H1 (cell line): ENCODE data around the gene PRKCSH. TPM values are rescaled to one million over a fixed set of nuclear protein-coding genes. Genes with fewer than 3 reads are reported as not detected.

Source experiments
- CTCF ChIA-PET: fragments of 300-600 bp; sonication (Branson Sonifier 250); formaldehyde crosslinking; loops from one replicate; lab custom pipeline; 2021; ENCODE audit not compliant: partially characterized antibody; lab: Charles Lee
- POLR2A ChIA-PET: fragments of 300-600 bp; sonication (Branson Sonifier 250); formaldehyde crosslinking; loops from one replicate; lab custom pipeline; 2021; ENCODE audit warnings: inconsistent platforms; ENCODE audit not compliant: partially characterized antibody; lab: Charles Lee
- DNase-seq, 2 experiments: peaks; one replicate each; pipeline versions ENCODE4 v3.0.0 to v3.0.0-alpha.2; 2010 to 2022; ENCODE audit warnings: low spot score in 2 of 2, low read depth in 1 of 2, mixed read lengths in 1 of 2
- FAIRE-seq: peaks from 2 replicates; lab custom pipeline; 2011; peaks lifted over from hg19 to GRCh38; lab: Jason Lieb, UNC
- H2AFZ ChIP-seq: 2 replicates; pipeline ENCODE4 v1.8.1; 2012; ENCODE audit warnings: low read length, inconsistent platforms
- H2AK5ac ChIP-seq: 2 replicates; pipeline ENCODE4 v1.6.1; 2013; ENCODE audit warnings: low read depth, low read length
- H2BK120ac ChIP-seq: replicated peaks from 2 replicates; pipeline ENCODE3; 2013; ENCODE audit warnings: low read depth, low read length, inconsistent platforms
- H2BK12ac ChIP-seq: 2 replicates; pipeline ENCODE4 v1.6.1; 2013; ENCODE audit warnings: low read depth, low read length
- H2BK15ac ChIP-seq: 2 replicates; pipeline ENCODE4 v1.6.1; 2013; ENCODE audit warnings: low read length
- H2BK20ac ChIP-seq: 2 replicates; pipeline ENCODE4 v1.6.1; 2013; ENCODE audit warnings: low read length
- H2BK5ac ChIP-seq: 2 replicates; pipeline ENCODE4 v1.6.1; 2013; ENCODE audit warnings: low read depth, low read length
- H3K14ac ChIP-seq: 2 replicates; pipeline ENCODE4 v1.6.1; 2013; ENCODE audit warnings: inconsistent platforms; ENCODE audit not compliant: insufficient read length
- H3K18ac ChIP-seq: 2 replicates; pipeline ENCODE4 v1.6.1; 2013; ENCODE audit warnings: low read length; ENCODE audit errors: extremely low read depth
- H3K23ac ChIP-seq: 2 replicates; pipeline ENCODE4 v1.6.1; 2013; ENCODE audit warnings: inconsistent platforms; ENCODE audit not compliant: insufficient read length
- H3K23me2 ChIP-seq: 2 replicates; pipeline ENCODE4 v1.6.1; 2013; ENCODE audit warnings: low read depth, low read length
- H3K27ac ChIP-seq: 2 replicates; pipeline ENCODE4 v1.6.1; 2011; ENCODE audit warnings: low read depth, low read length, inconsistent platforms
- H3K27me3 ChIP-seq, 4 experiments: replicated peaks in 1 of 4; 1 replicate in 1 of 4; 2 replicates in 3 of 4; pipeline versions ENCODE4 v1.6.1 to v1.8.1; 2011 to 2013; ENCODE audit warnings: low read length in 3 of 4, mild to moderate bottlenecking in 3 of 4, inconsistent platforms in 2 of 4, mixed read lengths in 2 of 4, moderate library complexity in 1 of 4; ENCODE audit not compliant: control insufficient read depth in 3 of 4, insufficient read depth in 3 of 4; ENCODE audit errors: extremely low read depth in 1 of 4
- H3K36me3 ChIP-seq, 4 experiments: 2 replicates each; pipeline versions ENCODE4 v1.6.1 to v1.8.1; 2011 to 2013; ENCODE audit warnings: mild to moderate bottlenecking in 4 of 4, low read length in 3 of 4, moderate library complexity in 2 of 4, control low read depth in 1 of 4, inconsistent platforms in 1 of 4; ENCODE audit not compliant: insufficient read depth in 4 of 4, control insufficient read depth in 2 of 4
- H3K4ac ChIP-seq: replicated peaks from 2 replicates; pipeline ENCODE3; 2013; ENCODE audit warnings: low read length, low read depth, mixed read lengths, inconsistent platforms; ENCODE audit not compliant: insufficient read length
- H3K4me1 ChIP-seq, 4 experiments: replicated peaks in 1 of 4; 1 replicate in 1 of 4; 2 replicates in 3 of 4; pipeline versions ENCODE4 v1.6.1 to v1.8.1; 2011 to 2013; ENCODE audit warnings: low read length in 3 of 4, inconsistent platforms in 2 of 4, mixed read lengths in 1 of 4; ENCODE audit not compliant: insufficient read depth in 4 of 4, control insufficient read depth in 3 of 4
- H3K4me2 ChIP-seq, 2 experiments: 2 replicates each; pipeline versions ENCODE4 v1.6.1 to v1.8.1; 2011 to 2013; ENCODE audit warnings: low read depth in 2 of 2, low read length in 2 of 2, control low read depth in 1 of 2, inconsistent platforms in 1 of 2, mild to moderate bottlenecking in 1 of 2; ENCODE audit not compliant: insufficient read depth in 1 of 2
- H3K4me3 ChIP-seq, 4 experiments: fragments of 200-600, 300-600 bp in 1 of 4; sonication (generic), shearing (Covaris generic), sonication (Bioruptor Twin) in 1 of 4; 2 replicates each; pipeline versions ENCODE4 v1.5.1 to v1.8.1; 2011 to 2016; ENCODE audit warnings: low read length in 4 of 4, low read depth in 3 of 4, control low read depth in 2 of 4, inconsistent platforms in 2 of 4, mild to moderate bottlenecking in 2 of 4, mixed read lengths in 1 of 4, moderate library complexity in 1 of 4; ENCODE audit not compliant: insufficient read depth in 2 of 4; ENCODE audit errors: extremely low read depth in 1 of 4
- H3K56ac ChIP-seq: replicated peaks from 2 replicates; pipeline ENCODE3; 2013; ENCODE audit warnings: low read depth, mild to moderate bottlenecking, mixed read lengths, low read length, inconsistent platforms; ENCODE audit not compliant: insufficient read length
- H3K79me1 ChIP-seq: 2 replicates; pipeline ENCODE4 v1.6.1; 2013; ENCODE audit warnings: low read depth, low read length, control low read depth
- H3K79me2 ChIP-seq, 2 experiments: 2 replicates each; pipeline versions ENCODE4 v1.6.1 to v1.8.1; 2012 to 2013; ENCODE audit warnings: low read length in 2 of 2, mild to moderate bottlenecking in 2 of 2, inconsistent platforms in 1 of 2; ENCODE audit not compliant: insufficient read depth in 2 of 2, control insufficient read depth in 1 of 2
- H3K9ac ChIP-seq, 4 experiments: replicated peaks in 1 of 4; 1 replicate in 1 of 4; 2 replicates in 3 of 4; pipeline versions ENCODE4 v1.6.1 to v1.8.1; 2011 to 2013; ENCODE audit warnings: low read depth in 3 of 4, low read length in 3 of 4, control low read depth in 2 of 4, mild to moderate bottlenecking in 2 of 4, moderate library complexity in 2 of 4, inconsistent platforms in 1 of 4; ENCODE audit errors: extremely low read depth in 1 of 4
- H3K9me3 ChIP-seq, 2 experiments: 2 replicates each; pipeline versions ENCODE4 v1.6.1 to v1.8.1; 2012 to 2013; ENCODE audit warnings: mild to moderate bottlenecking in 2 of 2, moderate library complexity in 2 of 2, control low read depth in 1 of 2, inconsistent platforms in 1 of 2, low read depth in 1 of 2, low read length in 1 of 2, mixed read lengths in 1 of 2; ENCODE audit not compliant: insufficient read depth in 2 of 2
- H4K20me1 ChIP-seq, 2 experiments: replicated peaks in 1 of 2; 2 replicates each; pipeline versions ENCODE3 to v1.8.1; 2011 to 2013; ENCODE audit warnings: inconsistent platforms in 2 of 2, low read length in 2 of 2, mild to moderate bottlenecking in 1 of 2; ENCODE audit not compliant: insufficient read depth in 2 of 2, control insufficient read depth in 1 of 2
- H4K5ac ChIP-seq: 2 replicates; pipeline ENCODE4 v1.6.1; 2013; ENCODE audit warnings: low read length, low read depth, mixed read lengths, inconsistent platforms; ENCODE audit not compliant: insufficient read length
- H4K8ac ChIP-seq: 2 replicates; pipeline ENCODE4 v1.8.0; 2013; ENCODE audit warnings: mild to moderate bottlenecking, moderate library complexity, low read length, inconsistent platforms; ENCODE audit not compliant: insufficient read depth; ENCODE audit errors: extremely low read depth
- H4K91ac ChIP-seq: replicated peaks from 2 replicates; pipeline ENCODE3; 2013; ENCODE audit warnings: low read length, mixed read lengths, inconsistent platforms; ENCODE audit not compliant: insufficient read length
- ASH2L ChIP-seq: fragments of 200-600, 300-600 bp; sonication (generic); IDR thresholded peaks from one replicate; pipeline ENCODE4 v1.7.1; 2017; ENCODE audit warnings: low read length
- BCL11A ChIP-seq, 2 experiments: IDR thresholded peaks; one replicate each; pipeline ENCODE4 v1.6.1; 2011; ENCODE audit warnings: low read depth in 2 of 2, low read length in 2 of 2, mild to moderate bottlenecking in 2 of 2
- CTCF ChIP-seq, 3 experiments: IDR thresholded peaks; 1 replicate in 2 of 3; 2 replicates in 1 of 3; pipeline versions ENCODE4 v1.5.1 to v1.6.1; 2011; ENCODE audit warnings: low read length in 3 of 3, mild to moderate bottlenecking in 3 of 3, inconsistent platforms in 2 of 3, low read depth in 1 of 3, moderate library complexity in 1 of 3; ENCODE audit not compliant: insufficient read depth in 1 of 3; ENCODE audit errors: control extremely low read depth in 1 of 3
- HDAC6 ChIP-seq: IDR thresholded peaks from one replicate; pipeline ENCODE4 v1.7.1; 2012; ENCODE audit warnings: low read depth, mild to moderate bottlenecking, inconsistent platforms, low read length, moderate library complexity
- KDM5A ChIP-seq: fragments of 200-600 bp; IDR thresholded peaks from 2 replicates; pipeline ENCODE4 v1.7.1; 2012; ENCODE audit warnings: mild to moderate bottlenecking, low read length, inconsistent platforms, mixed read lengths
- NANOG ChIP-seq: IDR thresholded peaks from 2 replicates; pipeline ENCODE4 v1.6.1; 2011; ENCODE audit warnings: low read length, low read depth, mild to moderate bottlenecking, inconsistent platforms; ENCODE audit not compliant: insufficient read depth, poor library complexity, severe bottlenecking
- SIRT6 ChIP-seq: IDR thresholded peaks from one replicate; pipeline ENCODE4 v1.7.1; 2012; ENCODE audit warnings: low read length, inconsistent platforms
- SUZ12 ChIP-seq: fragments of 200-600 bp; sonication (generic); IDR thresholded peaks from 2 replicates; pipeline ENCODE4 v1.6.1; 2012; ENCODE audit warnings: mild to moderate bottlenecking, inconsistent platforms, low read length, moderate library complexity, mixed read lengths
- TAF1 ChIP-seq: IDR thresholded peaks from 2 replicates; pipeline ENCODE4 v1.6.1; 2011; ENCODE audit warnings: mild to moderate bottlenecking, low read depth, low read length
- TCF12 ChIP-seq: IDR thresholded peaks from 2 replicates; pipeline ENCODE4 v1.6.1; 2011; ENCODE audit warnings: low read depth, mild to moderate bottlenecking, low read length
- YY1 ChIP-seq: IDR thresholded peaks from 2 replicates; pipeline ENCODE4 v1.6.1; 2011; ENCODE audit warnings: low read depth, mild to moderate bottlenecking, low read length
- WGBS, 2 experiments: shearing (Covaris generic) in 1 of 2; methylation state at CpG; one replicate each; pipeline versions ENCODE4 v1.1.6 to v1.1.7; 2013 to 2015; ENCODE audit warnings: low lambda C conversion rate in 2 of 2, mixed read lengths in 2 of 2, inconsistent platforms in 1 of 2, low coverage in 1 of 2, missing lambda C conversion rate in 1 of 2; ENCODE audit not compliant: insufficient replicate concordance in 2 of 2, insufficient coverage in 1 of 2, insufficient read length in 1 of 2; ENCODE audit errors: extremely low coverage in 1 of 2, missing lambda C conversion rate in 1 of 2; 5-methylcytosine and 5-hydroxymethylcytosine counted together
- polyA plus RNA-seq, 7 experiments: library from polyadenylated mRNA; depleted of rRNA in 3 of 7; stranded (reverse) in 5 of 7; unstranded in 2 of 7; fragments of >200 nt in 5 of 7; fragments of 200-250 nt in 2 of 7; gene quantifications; 1 replicate in 5 of 7; 2 replicates in 1 of 7; 4 replicates in 1 of 7; pipeline versions ENCODE4 v1.2.1 to v1.2.3, GENCODE V29; 2011 to 2013; ENCODE audit warnings: missing spikeins in 2 of 7, mixed read lengths in 2 of 7
- total RNA-seq: library from RNA; stranded (reverse); fragmentation: NEBNext Ultra II Directional; extraction: Animal tissue kit (Norgen Biotek cat#: 25700); gene quantifications from 2 replicates; pipeline ENCODE4 v1.2.1, GENCODE V29; 2021

Gene PRKCSH
- total and polyA plus RNA-seq, 2 of the 8 experiments (the other 6 are each of a cell fraction or from before 2014, with no cell fraction given): 97.2 to 337 TPM

- Histone ChIP-seq H3K27me3 (no peaks in the 10 kb centered on the region), H3K79me2 (no peaks in the 10 kb centered on the region), H4K5ac (no peak overlapping the region), H2BK120ac (no peak overlapping the region), H3K9me3 (no peaks in the 10 kb centered on the region), H2BK15ac (no peak overlapping the region), H3K18ac (no peak overlapping the region), H4K8ac (no peak overlapping the region), H3K14ac (no peak overlapping the region), H3K9ac (no peak overlapping the region), H3K27ac (no peak overlapping the region), H3K4me2 (no peak overlapping the region), H3K23me2 (no peaks in the 10 kb centered on the region), H3K4ac (no peak overlapping the region), H2BK5ac (no peak overlapping the region), H3K79me1 (no peaks in the 10 kb centered on the region), H4K20me1 (peaks cover 6 to 20% of the 10 kb centered on the region in 2 experiments), H3K56ac (no peak overlapping the region), H4K91ac (no peak overlapping the region), H2AFZ (no peak overlapping the region), H3K36me3 (peaks cover 9 to 41% (median 31%) of the 10 kb centered on the region in 4 experiments; a peak in 7 of 8 replicates), H2BK20ac (no peak overlapping the region), H3K4me3 (no peak overlapping the region), H3K4me1 (peaks cover 2 to 11% (median 7%) of the 10 kb centered on the region in 4 experiments; a peak in 6 of 7 replicates), H2BK12ac (no peak overlapping the region), H3K23ac (no peak overlapping the region), H2AK5ac (no peak overlapping the region)
- DNase-seq: no peak
- no peak for FAIRE-seq
- WGBS, 2 experiments: 95% methylated on average over 20 of the region's 31 CpGs; no CpG with 5 or more reads in 1 of the 2 experiments
- ChIA-PET CTCF (interaction anchor here (0.9 to 3.0 kb wide), 7 partner anchors 10 to 155 kb away, joined by 3 to 18 read pairs (median 4); no protein-coding TSS in a partner anchor), POLR2A (interaction anchor here (0.9 to 3.3 kb wide), 8 partner anchors 8 to 173 kb away, joined by 3 to 14 read pairs (median 4); partner anchors contain the start of gene SWSAP1)
- TF ChIP-seq CTCF (IDR thresholded peaks at IDR 0.05; ENCODE audit: control extremely low read depth in 1 of 3, insufficient read depth in 1 of 3, low read depth in 1 of 3, low read length in 3 of 3) (no peak), YY1 (no peak), ASH2L (no peak), NANOG (no peak), HDAC6 (no peak), TAF1 (no peak), SIRT6 (no peak), TCF12 (no peak), SUZ12 (no peak), KDM5A (no peak), BCL11A (IDR thresholded peaks at IDR 0.05; ENCODE audit: low read depth in 2 of 2, low read length in 2 of 2) (no peak)
These were observed 13.6 kb downstream of the PRKCSH start for GRCh38 chr19:11448923-11449554.
